Neutrophil (primary cell): Measurements from ENCODE around the gene APRT.
A peak's percentile ranks its signal among the peaks of the same experiment; 100 is the strongest.

Source experiments
- H3K27ac ChIP-seq: fragments of 200-600 bp; sonication (generic); 2 replicates; pipeline ENCODE4 v1.5.1; 2016; ENCODE audit warnings: mild to moderate bottlenecking, moderate library complexity
- H3K27me3 ChIP-seq: fragments of 200-600 bp; sonication (generic); 2 replicates; pipeline ENCODE4 v1.6.0; 2016; ENCODE audit warnings: mild to moderate bottlenecking
- H3K36me3 ChIP-seq: fragments of 200-600 bp; sonication (generic); 2 replicates; pipeline ENCODE4 v1.5.1; 2017
- H3K4me1 ChIP-seq, 2 experiments: fragments of 200-600 bp in 1 of 2; sonication (generic) in 1 of 2; 1 replicate in 1 of 2; 2 replicates in 1 of 2; pipeline versions ENCODE4 v1.5.1 to v1.6.1; 2013 to 2016; ENCODE audit warnings: low read depth in 1 of 2, low read length in 1 of 2, mild to moderate bottlenecking in 1 of 2, moderate library complexity in 1 of 2; ENCODE audit not compliant: control insufficient read depth in 1 of 2, insufficient read depth in 1 of 2
- H3K4me3 ChIP-seq, 2 experiments: fragments of 200-600 bp in 1 of 2; sonication (generic) in 1 of 2; 1 replicate in 1 of 2; 2 replicates in 1 of 2; pipeline ENCODE4 v1.5.1; 2013 to 2016; ENCODE audit warnings: low read depth in 1 of 2, low read length in 1 of 2, mild to moderate bottlenecking in 1 of 2, moderate library complexity in 1 of 2
- H3K9me3 ChIP-seq: fragments of 200-600 bp; sonication (generic); 2 replicates; pipeline ENCODE4 v1.5.1; 2016
- TF ChIP-seq, protein P1 (sequence below): fragments of 200-600 bp; sonication (generic); IDR thresholded peaks from 2 replicates; pipeline ENCODE4 v1.5.1; 2016; ENCODE audit warnings: antibody characterized with exemption

Gene APRT

DNA sequence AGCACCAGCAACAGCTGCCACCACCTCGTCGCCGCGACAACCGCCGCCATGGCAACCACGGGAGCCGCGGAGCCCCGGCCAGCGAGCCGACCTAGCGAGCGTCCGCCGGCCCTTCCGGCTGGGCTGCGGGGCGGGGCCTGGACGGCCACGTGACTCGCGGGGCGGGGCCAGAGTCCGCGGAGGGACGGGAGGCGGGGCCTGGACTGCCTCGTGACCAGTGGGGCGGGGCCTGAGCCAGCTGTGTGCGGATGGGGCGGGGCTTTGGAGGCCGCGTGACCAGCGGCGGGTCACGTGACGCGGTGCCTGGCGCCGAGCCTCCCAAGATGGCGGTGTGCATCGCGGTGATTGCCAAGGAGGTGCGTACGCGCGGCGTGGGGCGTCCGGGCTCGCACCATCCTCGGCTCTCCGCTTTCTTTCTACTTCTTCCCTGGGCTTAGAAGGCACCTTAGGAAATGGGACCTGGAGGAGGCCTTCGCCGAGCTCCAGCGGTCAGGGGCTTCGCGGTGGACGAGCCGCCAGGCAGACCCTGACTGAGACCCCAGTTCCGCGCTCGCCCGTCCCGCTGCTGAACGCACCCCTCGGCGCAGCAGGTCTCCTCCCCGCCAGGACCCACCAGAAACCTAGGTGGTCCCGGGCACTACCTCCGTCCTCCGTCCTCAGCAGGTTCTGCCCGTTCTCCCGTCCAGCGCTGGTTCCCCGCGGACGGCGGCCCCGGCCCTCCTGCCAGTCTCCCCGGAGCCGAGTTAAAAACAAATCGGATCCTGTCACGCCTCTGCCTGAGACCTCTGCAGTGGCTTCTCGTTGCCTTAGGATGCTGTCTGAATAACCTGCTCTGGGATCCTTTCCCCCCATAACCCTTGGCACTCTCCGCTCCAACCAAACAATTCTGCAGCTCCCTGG lies 45.4 kb upstream of the APRT start, which contains the start of the genes GALNS and TRAPPC2L:
GALNS (minus strand) TSS at position 120 of the 900 bp plus-strand sequence; CDS start at position 50, 70 bp downstream.
TRAPPC2L (plus strand) TSS at position 300 of the 900 bp plus-strand sequence; CDS start at position 324, 24 bp downstream.
- H3K27ac ChIP-seq, result peak within 1 kb of the TSS; percentile 94
- no peaks in the 10 kb centered on the region for H3K9me3 ChIP-seq
- H3K36me3 ChIP-seq, result peaks cover 21% of the 10 kb centered on the region
- TF ChIP-seq, protein P1, sequence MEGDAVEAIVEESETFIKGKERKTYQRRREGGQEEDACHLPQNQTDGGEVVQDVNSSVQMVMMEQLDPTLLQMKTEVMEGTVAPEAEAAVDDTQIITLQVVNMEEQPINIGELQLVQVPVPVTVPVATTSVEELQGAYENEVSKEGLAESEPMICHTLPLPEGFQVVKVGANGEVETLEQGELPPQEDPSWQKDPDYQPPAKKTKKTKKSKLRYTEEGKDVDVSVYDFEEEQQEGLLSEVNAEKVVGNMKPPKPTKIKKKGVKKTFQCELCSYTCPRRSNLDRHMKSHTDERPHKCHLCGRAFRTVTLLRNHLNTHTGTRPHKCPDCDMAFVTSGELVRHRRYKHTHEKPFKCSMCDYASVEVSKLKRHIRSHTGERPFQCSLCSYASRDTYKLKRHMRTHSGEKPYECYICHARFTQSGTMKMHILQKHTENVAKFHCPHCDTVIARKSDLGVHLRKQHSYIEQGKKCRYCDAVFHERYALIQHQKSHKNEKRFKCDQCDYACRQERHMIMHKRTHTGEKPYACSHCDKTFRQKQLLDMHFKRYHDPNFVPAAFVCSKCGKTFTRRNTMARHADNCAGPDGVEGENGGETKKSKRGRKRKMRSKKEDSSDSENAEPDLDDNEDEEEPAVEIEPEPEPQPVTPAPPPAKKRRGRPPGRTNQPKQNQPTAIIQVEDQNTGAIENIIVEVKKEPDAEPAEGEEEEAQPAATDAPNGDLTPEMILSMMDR, result peak; percentile 53
- H3K4me1 ChIP-seq, result peaks cover 65 to 69% of the 10 kb centered on the region in 2 experiments
- H3K27me3 ChIP-seq, result no peaks in the 10 kb centered on the region
- H3K4me3 ChIP-seq, result peak within 1 kb of the TSS; percentile 70 to 97

GRCh38 chr16:88856122-88856827 lies 44.5 kb upstream of the APRT start:
- Histone ChIP-seq H3K9me3 (no peaks in the 10 kb centered on the region), H3K4me1 (peaks cover 73% of the 10 kb centered on the region in 2 experiments), H3K4me3 (peak overlapping the region; percentile 70 to 97), H3K36me3 (peaks cover 23% of the 10 kb centered on the region), H3K27me3 (no peaks in the 10 kb centered on the region), H3K27ac (peak overlapping the region; percentile 94)
- TF ChIP-seq, protein P1, result no peak

GRCh38 chr16:88855736-88856121 lies 44.0 kb upstream of the APRT start:
- Histone ChIP-seq H3K27me3 (no peaks in the 10 kb centered on the region), H3K27ac (peak overlapping the region; percentile 94), H3K36me3 (peaks cover 23% of the 10 kb centered on the region), H3K9me3 (no peaks in the 10 kb centered on the region), H3K4me1 (peaks cover 73% of the 10 kb centered on the region in 2 experiments), H3K4me3 (peak overlapping the region; percentile 62 to 70)
- TF ChIP-seq, protein P1, result no peak

- no peaks in the 10 kb centered on the region for H3K9me3 ChIP-seq
- H3K4me3 ChIP-seq, result peak overlapping the region; percentile 62 to 70
- TF ChIP-seq, protein P1, result no peak
- H3K36me3 ChIP-seq, result peaks cover 23% of the 10 kb centered on the region
- H3K27ac ChIP-seq, result peak overlapping the region; percentile 94
- peaks cover 73% of the 10 kb centered on the region in 2 experiments for H3K4me1 ChIP-seq
- H3K27me3 ChIP-seq, result no peaks in the 10 kb centered on the region
Measured at GRCh38 chr16:88855176-88855575, 43.4 kb upstream of the APRT start.

DNA sequence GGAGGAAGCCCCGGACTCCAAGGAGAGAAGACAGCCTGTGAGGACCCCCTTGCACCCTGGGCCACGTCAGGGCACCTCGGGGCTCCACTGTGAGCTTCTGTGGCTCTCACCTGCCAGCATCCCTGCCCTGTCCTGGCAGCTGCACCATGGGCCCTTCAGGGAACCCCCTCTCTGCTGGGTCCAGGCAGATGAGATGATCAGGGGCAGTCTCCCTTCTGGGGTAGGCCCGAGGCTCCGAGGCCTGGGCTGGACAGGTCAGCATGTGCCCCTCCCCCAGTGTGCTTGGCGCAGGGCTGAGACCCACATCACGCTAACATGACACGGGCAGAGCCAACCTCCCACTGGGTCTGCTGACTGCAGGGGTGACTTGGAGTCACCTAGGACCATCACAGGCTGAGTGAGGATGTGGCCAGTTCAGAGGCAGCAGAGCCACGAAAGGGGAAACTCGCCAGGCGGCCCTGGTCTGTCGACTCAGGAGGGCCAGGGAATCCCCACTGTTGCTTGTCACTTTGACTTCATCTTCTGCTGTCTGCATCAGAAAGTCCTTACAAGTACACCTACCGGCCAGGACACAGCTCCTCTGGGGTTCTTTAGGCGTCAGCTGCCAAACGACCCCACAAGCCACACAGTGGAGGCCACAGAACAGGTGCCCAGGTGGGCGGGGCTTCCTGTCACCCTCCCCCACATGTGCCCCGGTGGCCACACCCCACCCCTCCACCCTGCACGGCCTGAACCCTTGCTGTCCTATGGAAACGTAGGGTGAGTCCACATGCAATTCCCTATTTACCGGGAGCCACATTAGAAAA lies 42.8 kb upstream of the APRT start:
- Histone ChIP-seq H3K4me3 (peak overlapping the region; percentile 62 to 70), H3K9me3 (no peaks in the 10 kb centered on the region), H3K36me3 (peaks cover 26% of the 10 kb centered on the region), H3K27ac (peak overlapping the region; percentile 94), H3K27me3 (no peaks in the 10 kb centered on the region), H3K4me1 (peaks cover 71 to 73% of the 10 kb centered on the region in 2 experiments)
- TF ChIP-seq, protein P1, result peak; percentile 15
